GM21528 (cell line): ENCODE results near the gene FCSK.
"Not testable (repeated sequence)": the region's sequence is repeated elsewhere in the genome, so short reads cannot be mapped to it uniquely, and the experiment has no call there.

Experiments
- ATAC-seq: cut with Tn5 transposase; IDR thresholded peaks from one replicate; pipeline ENCODE4 v1.9.1; 2021; ENCODE audit warnings: mild to moderate bottlenecking, moderate library complexity; ENCODE audit not compliant: unreplicated experiment, low FRiP score

Gene FCSK

GRCh38 chr16:70454222-70455034, at the start of gene FCSK:
Gene FCSK (plus strand): TSS chr16:70454595. CDS start chr16:70463191, 8,596 bp downstream.
- ATAC-seq: peak; percentile 85

GRCh38 chr16:70406104-70406503, 48.3 kb upstream of the FCSK start:
- ATAC-seq: not testable (repeated sequence)

- no peak for ATAC-seq
Measured at GRCh38 chr16:70407811-70408274, 46.6 kb upstream of the FCSK start.

DNA sequence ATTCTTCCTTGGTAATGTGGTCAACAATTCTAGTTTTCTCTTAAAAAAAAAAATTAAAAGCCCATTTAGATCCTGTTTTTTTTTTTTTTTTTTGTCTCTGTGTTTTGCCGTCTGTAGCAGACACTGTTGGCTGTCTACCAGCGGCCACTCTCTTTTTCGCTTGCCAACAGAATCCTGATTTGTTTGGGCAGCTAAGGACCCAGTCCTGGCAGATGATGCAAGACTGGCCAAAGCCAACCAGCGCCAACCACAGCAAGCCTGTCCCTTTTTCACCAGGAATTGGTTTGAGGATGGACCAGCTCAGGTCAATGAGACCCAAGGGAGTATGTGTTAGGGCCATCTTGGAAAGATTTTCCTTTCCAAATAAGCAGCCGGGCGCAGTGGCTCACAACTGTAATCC, 43.7 kb upstream of the FCSK start:
- no peak for ATAC-seq

DNA sequence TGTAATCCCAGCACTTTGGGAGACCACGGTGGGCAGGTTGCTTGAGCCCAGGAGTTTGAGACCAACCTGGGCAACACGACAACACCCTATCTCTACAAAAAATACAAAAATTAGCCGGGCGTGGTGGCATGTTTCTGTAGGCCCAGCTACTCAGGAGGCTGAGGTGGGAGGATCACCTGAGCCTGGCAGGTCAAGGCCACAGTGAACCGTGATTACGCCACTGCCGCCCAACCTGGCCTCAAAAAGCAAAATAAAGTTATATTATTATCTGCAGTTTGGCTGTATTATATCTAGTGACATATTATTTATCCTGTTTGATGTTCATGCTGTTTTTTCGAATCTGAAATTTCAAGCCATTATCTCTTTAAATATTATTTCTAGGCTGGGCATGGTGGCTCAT, 42.0 kb upstream of the FCSK start:
- no peak for ATAC-seq

DNA sequence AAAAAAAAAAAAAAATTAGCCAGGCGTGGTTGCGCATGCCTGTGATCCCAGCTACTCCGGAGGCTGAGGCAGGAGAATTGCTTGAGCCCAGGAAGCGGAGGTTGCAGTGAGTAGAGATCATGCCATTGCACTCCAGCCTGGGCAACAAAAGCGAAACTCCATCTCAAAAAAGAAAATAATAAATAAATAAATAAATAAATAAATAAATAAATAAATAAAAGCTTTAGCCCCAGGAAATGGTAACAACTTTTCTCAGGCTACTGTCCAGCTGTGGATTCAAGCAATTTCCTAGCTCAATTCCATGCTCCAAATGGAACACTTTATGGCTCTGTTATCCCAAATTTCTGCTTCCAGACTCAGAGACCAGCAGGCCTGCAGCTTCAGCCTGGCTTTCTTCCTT, 40.8 kb upstream of the FCSK start:
- not testable (repeated sequence) for ATAC-seq

DNA sequence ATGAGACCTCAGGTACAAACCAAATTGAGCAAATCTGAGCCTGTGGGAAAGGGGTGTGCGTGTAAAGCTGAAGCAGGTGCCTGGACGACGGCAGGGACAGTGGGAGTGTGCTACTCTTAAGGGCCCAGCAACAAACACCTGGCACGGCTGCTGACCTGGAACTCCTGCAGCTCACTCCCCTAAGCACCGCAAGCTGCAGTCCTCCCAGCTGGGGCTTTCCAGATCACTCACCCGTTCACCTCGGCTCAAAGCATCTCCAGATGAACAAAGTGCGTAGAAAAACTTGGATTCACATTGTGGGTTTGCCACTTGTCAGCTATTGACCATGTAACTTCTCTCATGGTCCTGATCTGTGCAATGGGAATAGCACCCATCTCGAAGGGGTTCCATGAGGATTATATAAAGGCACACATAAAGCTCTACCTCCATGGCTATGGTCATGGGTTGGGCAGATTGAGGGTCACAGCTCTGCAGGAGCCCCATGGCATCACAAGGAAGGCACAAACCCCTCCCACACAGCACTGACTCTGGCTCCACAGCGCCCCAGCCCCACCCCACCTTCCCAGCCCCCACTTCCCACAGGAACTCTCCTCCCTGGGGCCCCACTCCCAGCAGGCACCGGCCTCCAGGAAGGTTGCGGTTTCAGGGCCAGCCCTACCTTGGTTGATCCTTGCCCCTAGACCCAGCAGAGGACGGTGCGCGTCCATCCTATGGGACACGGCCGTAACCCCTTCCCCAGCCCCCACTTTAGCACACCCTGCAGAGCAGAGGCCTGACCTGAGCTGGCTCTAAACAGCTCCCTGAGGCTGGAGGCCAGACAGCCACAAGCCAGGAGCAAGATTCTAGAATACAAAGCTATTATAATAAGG, 37.4 kb upstream of the FCSK start:
- ATAC-seq: peak; percentile 62

- no peak for ATAC-seq
Measured at GRCh38 chr16:70417661-70418060, 36.7 kb upstream of the FCSK start.

GRCh38 chr16:70418274-70418992, 36.0 kb upstream of the FCSK start:
- no peak for ATAC-seq

DNA sequence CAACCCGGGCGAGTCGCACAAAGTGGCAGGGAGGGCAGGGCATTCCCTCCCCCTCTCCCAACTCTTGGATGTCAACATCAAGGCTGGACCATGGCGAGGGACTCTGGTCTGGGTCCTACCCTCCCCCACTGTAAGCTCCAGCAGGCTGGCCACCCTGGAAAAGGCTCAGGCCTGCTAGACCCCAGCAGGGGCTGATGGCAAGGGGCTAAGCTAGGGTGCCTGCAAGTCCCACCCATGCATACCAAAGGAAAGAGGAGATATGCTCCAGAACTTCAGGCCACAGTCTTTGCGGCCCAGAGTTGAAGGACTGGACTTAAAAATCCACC, 35.4 kb upstream of the FCSK start:
- ATAC-seq: no peak

DNA sequence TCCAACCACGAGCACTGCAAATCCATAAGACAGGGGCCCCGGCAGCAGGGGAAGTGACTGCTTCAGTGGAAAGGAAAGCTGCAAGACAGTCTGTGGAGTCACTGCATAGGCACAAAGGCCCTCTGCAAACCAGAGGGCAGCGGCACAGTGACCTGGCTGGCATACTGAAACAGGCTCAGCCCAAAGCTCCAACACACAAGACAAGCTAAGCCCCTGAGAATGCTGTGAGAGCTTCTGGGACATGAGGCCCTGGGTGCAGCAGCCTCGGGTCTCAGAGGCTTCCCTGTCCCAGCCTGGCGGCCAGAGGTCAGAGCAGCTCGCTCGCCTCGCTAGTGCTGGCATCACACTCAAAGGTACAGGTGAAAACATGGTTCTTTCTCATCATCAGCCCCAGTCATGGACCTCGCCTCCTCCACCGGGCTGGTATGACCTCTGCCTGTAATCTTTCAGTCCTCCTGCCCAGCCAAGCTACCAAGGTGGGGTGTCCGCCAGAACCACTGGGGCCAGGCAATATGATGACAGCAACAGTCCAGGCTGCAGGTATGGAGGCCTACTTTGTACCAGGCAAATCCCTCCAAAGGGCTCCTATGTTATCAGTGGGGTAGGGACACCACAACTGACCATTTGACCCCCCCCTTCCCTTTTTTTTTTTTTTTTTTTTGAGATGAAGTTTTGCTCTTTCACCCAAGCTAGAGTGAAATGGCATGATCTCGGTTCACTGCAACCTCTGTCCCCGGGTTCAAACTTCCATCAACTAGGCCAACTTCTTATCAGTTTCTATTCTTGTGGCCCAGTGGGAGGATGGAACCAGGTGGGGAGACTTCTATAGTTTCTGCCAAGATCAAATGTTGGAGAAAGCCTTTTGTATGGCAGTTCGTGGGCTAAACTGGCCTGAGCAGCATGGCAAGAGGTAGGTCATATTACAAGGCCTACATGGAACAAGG, 34.7 kb upstream of the FCSK start:
- no peak for ATAC-seq

- no peak for ATAC-seq
Measured at GRCh38 chr16:70421014-70421413, 33.4 kb upstream of the FCSK start.

- no peak for ATAC-seq
Measured at GRCh38 chr16:70421473-70422311, 32.7 kb upstream of the FCSK start.

DNA sequence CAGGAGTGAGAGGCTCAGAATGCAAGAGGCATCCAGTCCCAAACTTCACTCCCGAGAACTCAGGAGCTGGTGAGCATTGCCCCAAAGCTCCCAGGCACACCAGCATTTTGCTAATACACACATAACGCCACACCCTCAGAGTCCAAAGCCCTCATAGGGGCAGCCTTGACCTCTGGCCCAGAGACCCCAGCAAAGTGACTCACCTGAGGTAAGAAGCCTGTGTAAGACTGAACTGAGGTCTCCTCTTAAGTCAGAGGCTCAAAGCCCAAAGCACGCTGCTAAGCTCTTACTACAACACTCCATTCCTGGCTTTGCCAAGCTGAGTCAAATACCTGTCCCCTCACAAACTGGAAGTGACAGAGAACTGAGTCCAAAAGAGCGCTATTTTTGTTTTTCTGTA, 31.9 kb upstream of the FCSK start:
- no peak for ATAC-seq

DNA sequence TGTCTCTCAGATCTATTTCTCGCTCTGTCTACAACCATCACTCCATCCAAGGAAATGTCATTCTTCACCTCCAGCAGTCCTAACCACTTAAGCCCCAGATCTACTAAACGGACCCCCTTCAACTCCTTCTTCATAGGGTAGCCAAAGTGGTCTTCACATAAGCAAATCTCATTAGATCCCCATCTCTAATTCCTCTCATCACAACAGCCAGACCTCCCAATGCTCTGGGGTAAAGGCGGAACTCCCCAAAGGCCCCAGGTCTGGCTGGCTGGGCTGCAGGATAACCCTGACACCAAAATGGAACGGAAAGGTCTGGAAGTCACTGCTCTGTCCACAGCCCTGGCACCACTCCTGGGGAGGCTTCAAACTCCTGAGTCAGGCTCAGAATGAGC, 26.6 kb upstream of the FCSK start:
- no peak for ATAC-seq

DNA sequence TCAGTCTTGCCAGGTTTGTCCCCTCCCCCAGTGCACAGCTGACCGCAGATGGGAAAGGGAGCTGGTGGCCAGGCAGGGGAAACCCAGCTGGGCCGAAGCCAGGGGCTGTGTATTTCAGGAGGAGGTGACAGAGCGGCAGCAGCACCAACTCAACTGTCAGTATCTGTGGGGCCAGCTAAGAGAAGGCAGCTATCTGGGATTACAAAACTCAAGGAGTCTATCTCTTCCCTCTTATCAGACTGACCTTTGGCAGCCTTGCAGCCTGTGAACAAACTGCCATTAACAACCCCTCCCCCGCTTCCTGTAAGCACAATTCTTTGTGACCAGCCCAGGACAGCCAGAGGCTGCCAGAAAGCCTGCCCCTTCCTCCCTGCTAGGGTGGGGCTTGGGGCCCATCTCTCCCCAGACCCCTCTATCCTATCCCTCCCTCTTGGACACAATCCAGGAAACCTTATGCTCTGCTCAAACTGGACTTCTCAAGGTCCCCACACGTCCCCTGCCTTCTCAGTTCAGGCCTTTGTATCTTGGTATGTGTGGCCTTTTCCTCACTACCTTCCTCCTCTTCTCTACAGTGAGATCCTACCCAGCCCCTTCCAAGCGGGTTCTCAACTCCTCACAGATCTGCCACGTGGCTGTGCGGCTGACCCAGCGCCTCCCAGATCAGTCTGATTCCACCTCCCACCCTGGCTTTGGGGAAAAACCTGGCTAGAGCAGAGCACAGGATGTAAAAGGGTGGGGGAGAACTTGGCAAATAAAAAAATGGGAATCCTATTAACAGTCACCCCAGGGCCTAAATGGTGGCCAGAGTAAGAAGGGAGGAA, 26.0 kb upstream of the FCSK start:
- ATAC-seq: peak; percentile 20

DNA sequence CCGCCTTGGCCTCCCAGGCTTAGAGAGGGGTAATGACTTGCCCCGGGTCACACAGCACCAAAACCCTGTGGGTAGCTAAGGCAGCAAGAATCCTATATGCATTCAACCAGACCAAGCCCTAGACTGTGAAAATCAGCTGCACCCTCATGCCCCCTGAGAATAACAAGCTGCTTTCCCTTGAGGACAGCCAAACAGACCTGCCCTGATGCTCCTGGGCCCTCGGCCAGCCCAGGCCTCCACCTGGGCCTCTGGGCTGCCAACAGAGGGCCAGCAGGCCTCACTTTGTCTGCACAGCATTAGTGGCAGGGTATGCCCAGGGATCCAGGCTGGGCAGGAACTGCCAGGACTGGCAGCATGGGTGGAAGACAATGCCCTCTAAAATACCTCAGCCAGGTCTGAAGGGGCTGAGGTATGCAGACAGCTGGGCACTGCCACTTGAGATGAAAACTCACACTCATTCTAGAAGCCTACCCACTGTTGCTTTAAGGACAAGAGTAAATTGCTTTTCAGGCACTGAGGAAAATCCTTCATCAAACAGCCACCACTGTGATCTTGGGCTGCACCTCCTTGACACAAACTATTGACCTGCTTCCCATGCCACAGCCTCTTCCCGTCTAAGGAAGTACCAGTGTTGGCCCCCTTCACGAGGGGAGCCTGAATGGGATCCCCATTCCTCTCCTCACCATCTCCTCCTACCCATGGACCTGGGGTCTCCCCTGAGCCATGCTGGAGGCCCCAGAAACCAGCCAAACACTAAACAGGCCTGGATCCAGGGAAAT, 24.3 kb upstream of the FCSK start:
- peak; percentile 3 for ATAC-seq
